ENCODE results near the gene RBM4. TPM values are rescaled to one million over a fixed set of nuclear protein-coding genes. Genes with fewer than 3 reads are reported as not detected.
"Not testable (repeated sequence)": the region's sequence is repeated elsewhere in the genome, so short reads cannot be mapped to it uniquely, and the experiment has no call there.

Gene RBM4
- total and polyA plus RNA-seq, 7 experiments from 2014 or later = 139 to 284 (median 211) TPM

DNA sequence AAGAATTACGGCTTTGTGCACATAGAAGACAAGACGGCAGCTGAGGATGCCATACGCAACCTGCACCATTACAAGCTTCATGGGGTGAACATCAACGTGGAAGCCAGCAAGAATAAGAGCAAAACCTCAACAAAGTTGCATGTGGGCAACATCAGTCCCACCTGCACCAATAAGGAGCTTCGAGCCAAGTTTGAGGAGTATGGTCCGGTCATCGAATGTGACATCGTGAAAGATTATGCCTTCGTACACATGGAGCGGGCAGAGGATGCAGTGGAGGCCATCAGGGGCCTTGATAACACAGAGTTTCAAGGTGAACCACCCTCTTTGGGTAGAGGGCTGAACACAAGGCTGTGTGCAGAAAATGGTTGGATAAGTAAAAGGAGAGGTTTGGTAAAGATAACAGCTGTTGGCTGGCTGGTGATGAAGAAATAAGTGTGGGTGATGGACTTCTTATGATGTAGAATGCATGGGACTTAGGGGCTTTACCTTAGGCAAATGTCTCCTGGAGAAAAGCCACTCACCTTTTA, 1.4 kb downstream of the RBM4 start:
- intact Hi-C loops (cut with micrococcal nuclease) = loop anchor here in 1 of 2 donors (2.0 to 5.0 kb wide), 3 partner anchors 13 to 317 kb away; partner anchors contain the start of gene PC
- H3K36me3 Mint-ChIP-seq = peaks cover 22 to 50% (median 46%) of the 10 kb centered on the region in 5 donors

DNA sequence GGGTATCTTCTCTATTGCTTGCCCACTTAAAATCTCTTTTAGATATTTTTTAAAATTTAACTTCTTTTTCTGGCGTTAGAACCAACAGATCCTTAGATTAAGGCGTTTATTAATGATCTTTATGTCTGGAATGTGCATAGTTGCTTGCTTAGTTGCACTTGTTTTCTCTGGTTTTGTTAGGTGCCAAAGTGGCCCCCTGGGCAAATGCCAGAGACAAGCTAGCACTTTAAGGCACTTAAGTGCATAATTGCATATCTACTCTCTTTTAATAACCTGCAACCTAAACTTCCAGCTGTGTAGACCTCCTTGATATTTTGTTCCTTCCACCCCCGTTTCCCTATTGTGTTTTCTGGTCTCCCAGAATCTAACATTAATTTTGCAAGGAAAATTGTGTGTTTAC, 3.3 kb downstream of the RBM4 start:
- peaks cover 51 to 74% (median 52%) of the 10 kb centered on the region in 3 experiments for H3K36me3 ChIP-seq (ENCODE audit: control insufficient read depth in 2 of 3, insufficient read depth in 3 of 3, low read length in 3 of 3)
- ATAC-seq (no peak), DNase-seq (no peak)
- no peaks in the 10 kb centered on the region for H3K27me3 Mint-ChIP-seq
- peak overlapping the region in 8 of 9 donors; percentile 32 to 98 (median 83) for H3K27ac Mint-ChIP-seq
- H3K27me3 ChIP-seq (ENCODE audit: control insufficient read depth in 2 of 2, insufficient read depth in 2 of 2, low read length in 2 of 2) = no peaks in the 10 kb centered on the region
- intact Hi-C loops (cut with micrococcal nuclease) = no loop called here
- peak overlapping the region; percentile 21 to 100 (median 94) for H3K4me3 Mint-ChIP-seq
- POLR2A ChIA-PET = interaction anchor here (2.3 to 18.2 kb wide), 3 partner anchors 20 to 36 kb away, joined by 11 to 376 read pairs (median 54); partner anchors contain the start of genes RBM14 and RBM4B
- no peaks in the 10 kb centered on the region for H3K9me3 ChIP-seq (ENCODE audit: control insufficient read depth in 2 of 3, low read length in 3 of 3)
- peaks cover 73 to 92% (median 88%) of the 10 kb centered on the region in 7 donors for H3K4me1 Mint-ChIP-seq
- CTCF ChIA-PET = no interaction called here
- H3K4me3 ChIP-seq (ENCODE audit: low read length) = peak overlapping the region; percentile 91
- peaks cover 0 to 7% (median 0%) of the 10 kb centered on the region in 11 donors for H3K9me3 Mint-ChIP-seq
- H3K27ac ChIP-seq (ENCODE audit: low read depth, low read length) = peak overlapping the region; percentile 93
- peaks cover 33 to 69% (median 66%) of the 10 kb centered on the region in 5 donors for H3K36me3 Mint-ChIP-seq
- peaks cover 63 to 78% of the 10 kb centered on the region in 2 donors for H3K4me1 ChIP-seq (ENCODE audit: control insufficient read depth in 2 of 2, insufficient read depth in 2 of 2, low read length in 2 of 2)

More for the DNA sequence above, 1.4 kb downstream of the RBM4 start:
- Histone ChIP-seq H3K4me3 (ENCODE audit: low read length) (peak overlapping the region; percentile 91), H3K4me1 (ENCODE audit: control insufficient read depth in 2 of 2, insufficient read depth in 2 of 2, low read length in 2 of 2) (peaks cover 54 to 58% of the 10 kb centered on the region in 2 donors), H3K36me3 (ENCODE audit: control insufficient read depth in 2 of 3, insufficient read depth in 3 of 3, low read length in 3 of 3) (peaks cover 38 to 55% (median 39%) of the 10 kb centered on the region in 3 experiments), H3K27ac (ENCODE audit: low read depth, low read length) (peak overlapping the region; percentile 93)
- Mint-ChIP-seq H3K4me1 (peaks cover 53 to 80% (median 74%) of the 10 kb centered on the region in 7 donors), H3K4me3 (peak overlapping the region; percentile 92 to 100 (median 94)), H3K27ac (peak overlapping the region; percentile 87 to 98 (median 96))
- H3K27me3 ChIP-seq (ENCODE audit: control insufficient read depth in 2 of 2, insufficient read depth in 2 of 2, low read length in 2 of 2); DNase-seq; H3K9me3 Mint-ChIP-seq; H3K9me3 ChIP-seq (ENCODE audit: control insufficient read depth in 2 of 3, low read length in 3 of 3); H3K27me3 Mint-ChIP-seq; ATAC-seq: not testable (repeated sequence)
- ChIA-PET CTCF (interaction anchor here (1.0 to 3.8 kb wide), 3 partner anchors 20 to 38 kb away, joined by 3 to 13 read pairs (median 3); partner anchors contain the start of gene RBM4B), POLR2A (interaction anchor here (0.6 to 18.2 kb wide), 12 partner anchors 9 to 130 kb away, joined by 3 to 376 read pairs (median 5); partner anchors contain the start of genes BBS1, CTSF, RBM14 and RBM4B)

DNA sequence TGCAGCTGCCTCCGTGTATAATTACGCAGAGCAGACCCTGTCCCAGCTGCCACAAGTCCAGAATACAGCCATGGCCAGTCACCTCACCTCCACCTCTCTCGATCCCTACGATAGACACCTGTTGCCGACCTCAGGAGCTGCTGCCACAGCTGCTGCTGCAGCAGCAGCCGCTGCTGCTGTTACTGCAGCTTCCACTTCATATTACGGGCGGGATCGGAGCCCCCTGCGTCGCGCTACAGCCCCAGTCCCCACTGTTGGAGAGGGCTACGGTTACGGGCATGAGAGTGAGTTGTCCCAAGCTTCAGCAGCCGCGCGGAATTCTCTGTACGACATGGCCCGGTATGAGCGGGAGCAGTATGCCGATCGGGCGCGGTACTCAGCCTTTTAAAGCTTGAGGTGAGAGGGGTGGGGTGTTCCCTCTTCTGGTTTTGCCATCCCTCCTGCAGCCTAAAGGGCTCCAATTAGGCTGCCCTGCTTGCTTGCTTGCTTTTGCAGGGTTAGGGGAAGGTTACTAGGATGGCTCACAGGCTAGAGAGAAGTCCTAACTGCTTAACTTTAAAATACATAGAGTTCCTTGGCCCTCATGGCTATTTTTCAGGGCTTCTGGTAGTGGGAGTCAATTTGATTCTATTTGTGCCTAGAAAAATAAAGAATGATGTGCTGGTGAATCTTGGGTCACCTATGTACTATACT, 5.4 kb downstream of the RBM4 start:
- Mint-ChIP-seq H3K27me3 (no peaks in the 10 kb centered on the region), H3K9me3 (peaks cover 0 to 7% (median 0%) of the 10 kb centered on the region in 11 donors), H3K4me3 (peak overlapping the region; percentile 6 to 100 (median 94)), H3K36me3 (peaks cover 37 to 79% (median 76%) of the 10 kb centered on the region in 5 donors), H3K27ac (peak overlapping the region in 5 of 9 donors; percentile 48 to 98 (median 93)), H3K4me1 (peaks cover 79 to 92% (median 91%) of the 10 kb centered on the region in 7 donors)
- no peaks in the 10 kb centered on the region for H3K27me3 ChIP-seq (ENCODE audit: control insufficient read depth in 2 of 2, insufficient read depth in 2 of 2, low read length in 2 of 2)
- peaks cover 56 to 78% of the 10 kb centered on the region in 2 donors for H3K4me1 ChIP-seq (ENCODE audit: control insufficient read depth in 2 of 2, insufficient read depth in 2 of 2, low read length in 2 of 2)
- H3K27ac ChIP-seq (ENCODE audit: low read depth, low read length) = peak overlapping the region; percentile 5
- DNase-seq (no peak), ATAC-seq (no peak)
- no peaks in the 10 kb centered on the region for H3K9me3 ChIP-seq (ENCODE audit: control insufficient read depth in 2 of 3, low read length in 3 of 3)
- H3K4me3 ChIP-seq (ENCODE audit: low read length) = peak overlapping the region; percentile 5
- ChIA-PET POLR2A (interaction anchor here (1.0 to 18.2 kb wide), 3 partner anchors 10 to 34 kb away, joined by 3 to 376 read pairs (median 11); partner anchors contain the start of genes RBM14 and RBM4B), CTCF (interaction anchor here (1.1 kb wide), 1 partner anchor 35 kb away, joined by 3 read pairs; no protein-coding TSS in a partner anchor)
- peaks cover 55 to 86% (median 60%) of the 10 kb centered on the region in 3 experiments for H3K36me3 ChIP-seq (ENCODE audit: control insufficient read depth in 2 of 3, insufficient read depth in 3 of 3, low read length in 3 of 3)
- intact Hi-C loops (cut with micrococcal nuclease) = loop anchor here in 1 of 2 donors (2.0 kb wide), 1 partner anchor 19 kb away; no protein-coding TSS in a partner anchor

DNA sequence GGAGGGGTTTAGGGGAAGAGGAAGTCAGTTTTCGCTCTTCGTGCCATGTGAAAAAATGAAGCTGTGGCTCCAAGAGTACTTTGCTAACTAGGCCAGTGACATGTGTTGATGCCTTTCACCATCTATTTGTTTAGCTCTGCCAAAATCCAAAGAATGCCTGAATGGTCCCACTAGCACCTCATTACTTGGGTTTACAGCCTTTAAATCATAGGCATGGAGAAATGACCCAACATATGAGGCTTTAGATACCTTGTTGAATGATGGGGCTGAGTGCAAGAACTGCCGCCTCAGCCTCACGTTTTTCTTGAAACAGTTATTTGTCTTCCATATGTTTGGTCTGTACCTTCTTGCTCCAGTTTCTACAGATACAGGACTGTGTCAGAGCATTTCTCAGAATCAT, 8.3 kb downstream of the RBM4 start:
- H3K27me3 Mint-ChIP-seq = no peaks in the 10 kb centered on the region
- no peak overlapping the region for H3K4me3 ChIP-seq (ENCODE audit: low read length)
- peak overlapping the region in 6 of 9 donors; percentile 20 to 64 (median 48) for H3K27ac Mint-ChIP-seq
- peaks cover 0 to 5% (median 0%) of the 10 kb centered on the region in 11 donors for H3K9me3 Mint-ChIP-seq
- H3K9me3 ChIP-seq (ENCODE audit: control insufficient read depth in 2 of 3, low read length in 3 of 3) = no peaks in the 10 kb centered on the region
- ATAC-seq = no peak
- peaks cover 60 to 88% (median 81%) of the 10 kb centered on the region in 7 donors for H3K4me1 Mint-ChIP-seq
- ChIA-PET CTCF (interaction anchor here (0.9 kb wide), 1 partner anchor 31 kb away, joined by 3 read pairs; the partner anchor contains the start of gene RBM4B), POLR2A (interaction anchor here (0.9 to 18.2 kb wide), 4 partner anchors 9 to 55 kb away, joined by 3 to 376 read pairs (median 4); partner anchors contain the start of genes RBM14 and RBM4)
- DNase-seq = no peak
- intact Hi-C loops (cut with micrococcal nuclease) = loop anchor here in 1 of 2 donors (1.0 kb wide), 1 partner anchor 9 kb away; the partner anchor contains the start of gene RBM4
- H3K27ac ChIP-seq (ENCODE audit: low read depth, low read length) = no peak overlapping the region
- H3K4me3 Mint-ChIP-seq = peak overlapping the region in 7 of 10 donors; percentile 20 to 100 (median 65)
- H3K27me3 ChIP-seq (ENCODE audit: control insufficient read depth in 2 of 2, insufficient read depth in 2 of 2, low read length in 2 of 2) = no peaks in the 10 kb centered on the region
- peaks cover 30 to 66% (median 60%) of the 10 kb centered on the region in 5 donors for H3K36me3 Mint-ChIP-seq
- H3K4me1 ChIP-seq (ENCODE audit: control insufficient read depth in 2 of 2, insufficient read depth in 2 of 2, low read length in 2 of 2) = peaks cover 35 to 56% of the 10 kb centered on the region in 2 donors
- peaks cover 37 to 85% (median 49%) of the 10 kb centered on the region in 3 experiments for H3K36me3 ChIP-seq (ENCODE audit: control insufficient read depth in 2 of 3, insufficient read depth in 3 of 3, low read length in 3 of 3)

DNA sequence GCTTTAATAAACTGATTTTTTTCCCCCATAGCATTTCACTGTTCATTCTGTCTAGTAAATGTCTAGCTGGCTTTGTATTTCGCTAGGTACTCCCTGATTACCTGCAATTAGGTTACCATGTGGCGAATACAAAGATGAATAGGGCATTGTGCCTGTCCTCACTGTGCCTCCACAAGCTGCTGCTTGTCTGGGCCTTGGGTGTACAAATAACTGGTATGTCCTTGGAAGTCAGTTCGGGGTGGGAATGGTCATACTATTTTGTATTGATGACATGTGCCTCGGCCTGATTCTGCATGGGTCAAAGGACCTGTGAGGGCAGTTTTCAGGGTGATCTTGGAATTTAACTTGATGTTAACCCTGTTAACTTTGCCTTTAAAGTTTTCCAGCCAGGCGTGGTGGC, 11.4 kb downstream of the RBM4 start:
- Histone ChIP-seq H3K9me3 (ENCODE audit: control insufficient read depth in 2 of 3, low read length in 3 of 3) (no peaks in the 10 kb centered on the region), H3K4me3 (ENCODE audit: low read length) (no peak overlapping the region), H3K27me3 (ENCODE audit: control insufficient read depth in 2 of 2, insufficient read depth in 2 of 2, low read length in 2 of 2) (no peaks in the 10 kb centered on the region), H3K27ac (ENCODE audit: low read depth, low read length) (no peak overlapping the region), H3K4me1 (ENCODE audit: control insufficient read depth in 2 of 2, insufficient read depth in 2 of 2, low read length in 2 of 2) (peaks cover 9 to 25% of the 10 kb centered on the region in 2 donors), H3K36me3 (ENCODE audit: control insufficient read depth in 2 of 3, insufficient read depth in 3 of 3, low read length in 3 of 3) (peaks cover 19 to 60% (median 30%) of the 10 kb centered on the region in 3 experiments)
- peaks cover 34 to 73% (median 63%) of the 10 kb centered on the region in 7 donors for H3K4me1 Mint-ChIP-seq
- ATAC-seq (no peak), DNase-seq (no peak)
- H3K4me3 Mint-ChIP-seq = peak overlapping the region in 4 of 10 donors; percentile 5 to 25 (median 14)
- H3K27me3 Mint-ChIP-seq = no peaks in the 10 kb centered on the region
- POLR2A ChIA-PET = interaction anchor here (1.0 to 3.3 kb wide), 5 partner anchors 11 to 32 kb away, joined by 4 to 19 read pairs (median 4); partner anchors contain the start of gene RBM4
- intact Hi-C loops (cut with micrococcal nuclease) = no loop called here
- peak overlapping the region in 1 of 9 donors; percentile 76 for H3K27ac Mint-ChIP-seq
- peaks cover 15 to 50% (median 42%) of the 10 kb centered on the region in 5 donors for H3K36me3 Mint-ChIP-seq
- peaks cover 0 to 2% (median 0%) of the 10 kb centered on the region in 11 donors for H3K9me3 Mint-ChIP-seq
- CTCF ChIA-PET = interaction anchor here (1.3 kb wide), 1 partner anchor 27 kb away, joined by 3 read pairs; the partner anchor contains the start of gene RBM4B

DNA sequence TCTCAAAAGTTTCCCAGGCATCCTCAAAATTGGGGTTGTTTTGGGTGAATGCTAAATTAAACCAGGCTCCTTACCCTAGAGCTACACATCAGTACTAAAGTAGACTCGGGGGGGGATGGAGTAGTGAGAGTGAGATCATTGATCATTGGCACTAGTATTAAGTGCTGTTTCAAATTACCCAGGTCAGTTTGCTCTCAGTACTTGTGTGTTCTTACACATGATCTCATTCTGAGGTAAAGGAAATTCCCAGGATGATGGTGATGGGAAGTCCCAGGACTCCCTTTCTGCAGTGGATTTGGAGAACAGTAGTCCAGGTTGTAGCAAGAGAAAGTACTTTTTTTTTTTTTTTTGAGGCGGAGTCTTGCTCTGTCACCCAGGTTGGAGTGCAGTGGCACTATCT, 12.5 kb downstream of the RBM4 start:
- peaks cover 10 to 44% (median 39%) of the 10 kb centered on the region in 5 donors for H3K36me3 Mint-ChIP-seq
- H3K4me3 Mint-ChIP-seq = no peak overlapping the region
- CTCF ChIA-PET = interaction anchor here (0.6 kb wide), 1 partner anchor 286 kb away, joined by 3 read pairs; no protein-coding TSS in a partner anchor
- peak overlapping the region in 3 of 9 donors; percentile 28 to 59 (median 31) for H3K27ac Mint-ChIP-seq
- H3K9me3 Mint-ChIP-seq = peaks cover 0 to 2% (median 0%) of the 10 kb centered on the region in 11 donors
- Histone ChIP-seq H3K4me1 (ENCODE audit: control insufficient read depth in 2 of 2, insufficient read depth in 2 of 2, low read length in 2 of 2) (peaks cover 4 to 14% of the 10 kb centered on the region in 2 donors), H3K27ac (ENCODE audit: low read depth, low read length) (no peak overlapping the region), H3K27me3 (ENCODE audit: control insufficient read depth in 2 of 2, insufficient read depth in 2 of 2, low read length in 2 of 2) (no peaks in the 10 kb centered on the region), H3K9me3 (ENCODE audit: control insufficient read depth in 2 of 3, low read length in 3 of 3) (no peaks in the 10 kb centered on the region), H3K4me3 (ENCODE audit: low read length) (no peak overlapping the region), H3K36me3 (ENCODE audit: control insufficient read depth in 2 of 3, insufficient read depth in 3 of 3, low read length in 3 of 3) (peaks cover 18 to 55% (median 24%) of the 10 kb centered on the region in 3 experiments)
- ATAC-seq = peak; percentile 16
- intact Hi-C loops (cut with micrococcal nuclease) = no loop called here
- POLR2A ChIA-PET = interaction anchor here (1.2 kb wide), 1 partner anchor 12 kb away, joined by 3 read pairs; no protein-coding TSS in a partner anchor
- no peaks in the 10 kb centered on the region for H3K27me3 Mint-ChIP-seq
- H3K4me1 Mint-ChIP-seq = peaks cover 29 to 68% (median 58%) of the 10 kb centered on the region in 7 donors
- no peak for DNase-seq
